K562 (cell line): ENCODE measurements around the gene PAQR7. TPM values are rescaled to one million over a fixed set of nuclear protein-coding genes. Genes with fewer than 3 reads are reported as not detected.

Experiments used
- ATAC-seq: fragments of 200-7000 bp; cut with Tn5 transposase; 3 replicates; pipeline ENCODE4 v1.9.1; 2020; ENCODE audit warnings: moderate library complexity
- BruUV-seq: library from RNA; stranded (reverse); fragments of 400-500 nt; replicated peaks from 2 replicates; lab custom pipeline; 2021; lab: Mats Ljungman, UMichigan
- CTCF ChIA-PET: fragments of 300-600 bp; formaldehyde crosslinking; extraction: SDS; loops from one replicate; lab custom pipeline; 2021; ENCODE audit warnings: low intra/inter-chr PET ratio; lab: Yijun Ruan, JAX
- POLR2A ChIA-PET: fragments of 300-600, 350-650 bp; sonication (Branson Sonifier 250); formaldehyde crosslinking; extraction: SDS; loops from one replicate; lab custom pipeline; 2021; ENCODE audit warnings: antibody characterized with exemption, inconsistent platforms; lab: Yijun Ruan, JAX
- DNase-seq, 4 experiments: peaks; one replicate each; pipeline versions ENCODE4 v3.0.0 to v3.0.0-alpha.2; 2011 to 2018; ENCODE audit warnings: low spot score in 3 of 4, mixed read lengths in 3 of 4; ENCODE audit errors: extremely low read depth in 1 of 4
- FAIRE-seq: peaks from 2 replicates; lab custom pipeline; 2011; peaks lifted over from hg19 to GRCh38; lab: Jason Lieb, UNC
- H2AFZ ChIP-seq: 2 replicates; pipeline ENCODE4 v1.6.0; 2011; ENCODE audit warnings: low read depth, low read length, control low read depth, inconsistent platforms
- H3K27ac ChIP-seq: fragments of 200-600 bp; 3 replicates; pipeline ENCODE4 v1.8.0; 2011; ENCODE audit warnings: low read depth, mild to moderate bottlenecking, control low read depth, inconsistent platforms, low read length, moderate library complexity, mixed read lengths; ENCODE audit errors: extremely low read depth
- H3K27me3 ChIP-seq, 2 experiments: fragments of 300-600 bp in 1 of 2; 2 replicates in 1 of 2; 3 replicates in 1 of 2; pipeline versions ENCODE4 v1.6.0 to v1.8.0; 2011; ENCODE audit warnings: inconsistent platforms in 2 of 2, low read length in 2 of 2, mild to moderate bottlenecking in 1 of 2, mixed read lengths in 1 of 2, moderate library complexity in 1 of 2; ENCODE audit not compliant: control insufficient read depth in 2 of 2, insufficient read depth in 2 of 2
- H3K36me3 ChIP-seq: fragments of 300-600 bp; 3 replicates; pipeline ENCODE4 v1.8.0; 2011; ENCODE audit warnings: mild to moderate bottlenecking, low read length, inconsistent platforms; ENCODE audit not compliant: control insufficient read depth, insufficient read depth
- H3K4me1 ChIP-seq, 2 experiments: fragments of 200-600 bp in 1 of 2; replicated peaks in 1 of 2; 2 replicates in 1 of 2; 3 replicates in 1 of 2; pipeline versions ENCODE4 v1.5.1 to v1.8.0; 2011; ENCODE audit warnings: inconsistent platforms in 2 of 2, low read length in 2 of 2, mild to moderate bottlenecking in 1 of 2, mixed read lengths in 1 of 2, moderate library complexity in 1 of 2; ENCODE audit not compliant: control insufficient read depth in 2 of 2, insufficient read depth in 2 of 2
- H3K4me2 ChIP-seq: 2 replicates; pipeline ENCODE4 v1.6.1; 2011; ENCODE audit warnings: low read length, control low read depth, inconsistent platforms, mixed read lengths; ENCODE audit not compliant: insufficient read depth
- H3K4me3 ChIP-seq: fragments of 200-600 bp; sonication (generic), shearing (Covaris generic); 2 replicates; pipeline ENCODE4 v1.5.1; 2016; ENCODE audit warnings: control low read depth, inconsistent platforms
- H3K79me2 ChIP-seq: fragments of 200-600 bp; 3 replicates; pipeline ENCODE4 v1.8.0; 2011; ENCODE audit warnings: low read length, inconsistent platforms; ENCODE audit not compliant: control insufficient read depth, insufficient read depth
- H3K9ac ChIP-seq, 2 experiments: 2 replicates each; pipeline versions ENCODE4 v1.6.0 to v1.6.1; 2011; ENCODE audit warnings: low read depth in 2 of 2, low read length in 2 of 2, control low read depth in 1 of 2, inconsistent platforms in 1 of 2, mild to moderate bottlenecking in 1 of 2, mixed read lengths in 1 of 2; ENCODE audit not compliant: insufficient read depth in 1 of 2
- H3K9me1 ChIP-seq: one replicate; pipeline ENCODE4 v1.6.0; 2011; ENCODE audit warnings: inconsistent platforms, mild to moderate bottlenecking, low read length, moderate library complexity; ENCODE audit not compliant: control insufficient read depth, insufficient read depth
- H3K9me3 ChIP-seq: replicated peaks from 2 replicates; pipeline ENCODE4 v1.5.1; 2011; ENCODE audit warnings: low read depth, low read length, inconsistent platforms; ENCODE audit not compliant: control insufficient read depth, insufficient read depth
- H4K20me1 ChIP-seq: replicated peaks from 2 replicates; pipeline ENCODE4 v1.6.1; 2011; ENCODE audit warnings: low read length, inconsistent platforms, mixed read lengths; ENCODE audit not compliant: control insufficient read depth, insufficient read depth
- CBX8 ChIP-seq: fragments of 200-600 bp; sonication (generic); IDR thresholded peaks from 2 replicates; pipeline ENCODE4 v1.6.1; 2012; ENCODE audit warnings: borderline replicate concordance, mixed run types, low read depth, mild to moderate bottlenecking, moderate library complexity, mixed read lengths, low read length, control low read depth, inconsistent platforms; ENCODE audit not compliant: poor library complexity, severe bottlenecking; ENCODE audit errors: extremely low read depth
- NR2C1 ChIP-seq, 2 experiments: fragments of 450-650 bp; IDR thresholded peaks; 2 replicates each; pipeline ENCODE4 v1.6.1; 2017; ENCODE audit warnings: mild to moderate bottlenecking in 2 of 2, antibody characterized with exemption in 1 of 2, inconsistent platforms in 1 of 2, missing compliant biosample characterization in 1 of 2, missing genetic modification characterization in 1 of 2
- OTX1 ChIP-seq: fragments of 450-650 bp; formaldehyde crosslinking; IDR thresholded peaks from 2 replicates; pipeline ENCODE4 v1.4.0; 2022; ENCODE audit warnings: mild to moderate bottlenecking
- PCBP2 ChIP-seq: fragments of 200-400 bp; formaldehyde crosslinking; IDR thresholded peaks from 2 replicates; pipeline ENCODE4 v1.6.1; 2018; ENCODE audit warnings: low read length, low read depth, mild to moderate bottlenecking, moderate library complexity; ENCODE audit not compliant: poor library complexity, severe bottlenecking
- PREB ChIP-seq: sonication (generic); formaldehyde crosslinking; IDR thresholded peaks from 2 replicates; pipeline ENCODE4 v1.8.1; 2023; ENCODE audit warnings: mild to moderate bottlenecking, missing genetic modification reagents
- RNF2 ChIP-seq: sonication (generic); IDR thresholded peaks from 2 replicates; pipeline ENCODE4 v1.6.1; 2016
- SMAD3 ChIP-seq: fragments of 450-650 bp; formaldehyde crosslinking; conservative IDR thresholded peaks from 2 replicates; pipeline ENCODE4 v1.4.0; 2020; ENCODE audit warnings: mild to moderate bottlenecking
- STAT5B ChIP-seq: fragments of 250-450 bp; sonication (Bioruptor Pico); IDR thresholded peaks from 2 replicates; pipeline ENCODE4 v1.8.0; 2021; ENCODE audit warnings: mild to moderate bottlenecking, inconsistent platforms
- ZNF77 ChIP-seq: fragments of 250-450 bp; sonication (Bioruptor Pico); IDR thresholded peaks from 2 replicates; pipeline ENCODE4 v1.5.0; 2020
- WGBS: fragments of 100-300 bp; shearing (Covaris generic); methylation state at CpG from one replicate; pipeline ENCODE4 v1.1.6; 2016; ENCODE audit warnings: low coverage, mixed read lengths; ENCODE audit not compliant: insufficient coverage; ENCODE audit errors: missing lambda C conversion rate; 5-methylcytosine and 5-hydroxymethylcytosine counted together
- in situ Hi-C: fragments of 300-500 bp; cut with MboI; formaldehyde crosslinking; loops from 4 replicates; pipeline ENCODE4 v1.15.0; 2018; ENCODE audit warnings: inconsistent platforms, mixed read lengths
- intact Hi-C: fragments of 100-400 bp; cut with micrococcal nuclease; formaldehyde crosslinking; loops from 2 replicates; pipeline ENCODE4 v1.14.2; 2022
- polyA plus RNA-seq, 8 experiments: library from polyadenylated mRNA; depleted of rRNA in 4 of 8; stranded (reverse) in 5 of 8; unstranded in 3 of 8; fragments of >200 nt; fragmentation: Nextera tagmentation in 2 of 8; fragmentation: Illumina TruSeq in 1 of 8; extraction: Ambion mirVana in 2 of 8; extraction: Trizol in 1 of 8; gene quantifications; 2 replicates each; pipeline versions ENCODE4 v1.2.1 to v1.2.3, GENCODE V29; 2011 to 2014; ENCODE audit warnings: inconsistent platforms in 1 of 8, missing spikeins in 1 of 8
- total RNA-seq, 7 experiments: library from RNA; depleted of rRNA in 6 of 7; stranded (reverse); fragments of >200 nt in 6 of 7; fragmentation: Illumina TruSeq in 2 of 7; extraction: Trizol in 2 of 7; gene quantifications; 2 replicates each; pipeline versions ENCODE4 v1.2.1 to v1.2.3, GENCODE V29; 2011 to 2021; ENCODE audit warnings: low replicate concordance in 1 of 7

Gene PAQR7
- total and polyA plus RNA-seq, 9 of the 15 experiments (the other 6 are each of a cell fraction or from before 2014, with no cell fraction given): 1.1 to 5.2 (median 2.6) TPM

DNA sequence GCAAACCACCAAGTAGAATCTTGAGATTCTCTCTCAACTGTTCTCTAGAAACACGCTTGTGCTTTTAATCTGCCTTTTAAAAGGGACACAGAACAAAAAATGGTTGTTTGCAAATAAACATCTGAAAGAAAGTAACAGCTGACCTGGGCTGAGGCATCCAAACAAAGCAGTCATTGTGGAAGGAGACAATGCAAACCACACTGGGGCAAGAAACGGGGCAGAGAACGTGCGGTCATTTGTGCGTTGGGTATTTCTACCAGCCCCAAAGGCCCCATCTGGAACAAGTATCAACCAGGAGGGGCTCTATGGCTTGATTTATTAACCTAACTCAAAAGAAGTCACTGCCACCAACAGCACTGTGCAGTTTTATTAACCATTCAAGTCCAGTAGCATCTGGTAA is 24.7 kb upstream of the PAQR7 start:
- in situ Hi-C loops: no loop called here
- Histone ChIP-seq H3K9me1 (peaks cover 9% of the 10 kb centered on the region), H3K79me2 (peaks cover 54% of the 10 kb centered on the region), H3K27ac (no peak overlapping the region), H3K4me1 (peaks cover 7 to 21% of the 10 kb centered on the region in 2 experiments), H3K4me2 (no peak overlapping the region), H3K9me3 (no peaks in the 10 kb centered on the region), H3K4me3 (no peak overlapping the region), H3K36me3 (peaks cover 91% of the 10 kb centered on the region), H4K20me1 (peaks cover 34% of the 10 kb centered on the region), H3K27me3 (no peaks in the 10 kb centered on the region), H2AFZ (no peak overlapping the region), H3K9ac (no peak overlapping the region)
- ChIA-PET CTCF (no interaction called here), POLR2A (interaction anchor here (0.6 to 4.3 kb wide), 8 partner anchors 10 to 167 kb away, joined by 3 to 22 read pairs (median 3); partner anchors contain the start of gene PAFAH2)
- no peak for FAIRE-seq
- no peak for ATAC-seq
- intact Hi-C loops: no loop called here
- DNase-seq: no peak
- 97% methylated on average over 5 of the region's 5 CpGs for WGBS
- TF ChIP-seq NR2C1 (IDR thresholded peaks at IDR 0.05): no peak
- TF ChIP-seq NR2C1 (tag; IDR thresholded peaks at IDR 0.05): no peak
- BruUV-seq: no TSS peak

DNA sequence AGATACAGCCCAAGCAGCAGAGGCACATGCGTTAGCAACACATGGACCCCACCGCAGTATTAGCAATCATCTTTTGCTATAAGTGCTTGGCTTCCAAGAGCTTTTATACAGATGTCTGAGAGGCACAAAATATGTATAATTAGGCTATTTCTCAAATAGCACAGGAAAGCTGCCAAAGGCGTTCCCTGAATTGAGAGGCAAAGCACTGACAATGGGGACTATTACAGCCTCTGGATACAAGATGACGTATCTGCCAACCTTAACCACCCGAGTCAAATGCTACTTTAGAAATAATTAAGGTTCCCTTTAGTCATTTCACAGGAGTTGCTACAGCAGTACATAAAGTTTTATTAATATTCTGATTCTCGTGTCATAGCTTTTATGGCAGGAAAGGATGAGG is 24.3 kb upstream of the PAQR7 start:
- intact Hi-C loops (loop anchor here (5.0 kb wide), 1 partner anchor 248 kb away; no protein-coding TSS in a partner anchor), in situ Hi-C loops (loop anchor here (5.0 kb wide), 2 partner anchors 98 to 248 kb away; partner anchors contain the start of gene PAFAH2)
- H3K79me2 ChIP-seq: peaks cover 49% of the 10 kb centered on the region
- no peak overlapping the region for H3K4me3 ChIP-seq
- no peak overlapping the region for H3K4me2 ChIP-seq
- POLR2A ChIA-PET: interaction anchor here (0.7 to 1.4 kb wide), 4 partner anchors 15 to 94 kb away, joined by 3 read pairs; no protein-coding TSS in a partner anchor
- H3K4me1 ChIP-seq: peaks cover 10 to 21% of the 10 kb centered on the region in 2 experiments
- BruUV-seq: no TSS peak
- H3K9me1 ChIP-seq: peaks cover 9% of the 10 kb centered on the region
- WGBS: 94% methylated on average over 6 of the region's 6 CpGs
- no peaks in the 10 kb centered on the region for H3K27me3 ChIP-seq
- peaks cover 93% of the 10 kb centered on the region for H3K36me3 ChIP-seq
- CTCF ChIA-PET: no interaction called here
- peaks cover 30% of the 10 kb centered on the region for H4K20me1 ChIP-seq
- FAIRE-seq (no peak), ATAC-seq (no peak), DNase-seq (no peak)
- H2AFZ ChIP-seq: no peak overlapping the region
- H3K9ac ChIP-seq: no peak overlapping the region
- H3K27ac ChIP-seq: no peak overlapping the region
- no peaks in the 10 kb centered on the region for H3K9me3 ChIP-seq
- TF ChIP-seq OTX1 (CRISPR knock-in tag): no peak
- no peak for TF ChIP-seq CBX8
- TF ChIP-seq RNF2: no peak
- no peak for TF ChIP-seq STAT5B (CRISPR knock-in tag)
- TF ChIP-seq SMAD3 (CRISPR knock-in tag): no peak
- no peak for TF ChIP-seq PCBP2
- TF ChIP-seq PREB (CRISPR knock-in tag): no peak
- TF ChIP-seq ZNF77 (CRISPR knock-in tag): no peak
